WTC11 (cell line): ENCODE measurements around the gene LDLRAD4.

Experiments
- ATF6 ChIP-seq: sonication (generic); formaldehyde crosslinking; IDR thresholded peaks from 2 replicates; pipeline ENCODE4 v1.8.1; 2023; ENCODE audit warnings: mild to moderate bottlenecking, missing genetic modification reagents
- NFYB ChIP-seq: sonication (generic); formaldehyde crosslinking; conservative IDR thresholded peaks from 2 replicates; pipeline ENCODE4 v1.8.0; 2022; ENCODE audit warnings: low read depth, missing genetic modification reagents
- ZNF232 ChIP-seq: sonication (generic); formaldehyde crosslinking; IDR thresholded peaks from 2 replicates; pipeline ENCODE4 v1.8.0; 2022; ENCODE audit warnings: mild to moderate bottlenecking, missing genetic modification reagents
- ZNF263 ChIP-seq: sonication (generic); formaldehyde crosslinking; IDR thresholded peaks from 2 replicates; pipeline ENCODE4 v1.8.1; 2022; ENCODE audit warnings: low read depth, mild to moderate bottlenecking, moderate library complexity, missing genetic modification reagents

GRCh38 chr18:13454363-13455150, 236.0 kb downstream of the LDLRAD4 start:
- TF ChIP-seq ZNF263 (CRISPR knock-in tag) (no peak), ZNF232 (CRISPR knock-in tag) (no peak), NFYB (CRISPR knock-in tag) (no peak), ATF6 (CRISPR knock-in tag) (no peak)
